GM21737 (cell line): ENCODE data around the gene CFAP45.
A peak's percentile ranks its signal among the peaks of the same experiment; 100 is the strongest.
"Not testable (repeated sequence)": the region's sequence is repeated elsewhere in the genome, so short reads cannot be mapped to it uniquely, and the experiment has no call there.

Source experiments
- ATAC-seq: cut with Tn5 transposase; IDR thresholded peaks from one replicate; pipeline ENCODE4 v1.9.1; 2021; ENCODE audit warnings: mild to moderate bottlenecking, moderate library complexity; ENCODE audit not compliant: unreplicated experiment

Gene CFAP45

DNA sequence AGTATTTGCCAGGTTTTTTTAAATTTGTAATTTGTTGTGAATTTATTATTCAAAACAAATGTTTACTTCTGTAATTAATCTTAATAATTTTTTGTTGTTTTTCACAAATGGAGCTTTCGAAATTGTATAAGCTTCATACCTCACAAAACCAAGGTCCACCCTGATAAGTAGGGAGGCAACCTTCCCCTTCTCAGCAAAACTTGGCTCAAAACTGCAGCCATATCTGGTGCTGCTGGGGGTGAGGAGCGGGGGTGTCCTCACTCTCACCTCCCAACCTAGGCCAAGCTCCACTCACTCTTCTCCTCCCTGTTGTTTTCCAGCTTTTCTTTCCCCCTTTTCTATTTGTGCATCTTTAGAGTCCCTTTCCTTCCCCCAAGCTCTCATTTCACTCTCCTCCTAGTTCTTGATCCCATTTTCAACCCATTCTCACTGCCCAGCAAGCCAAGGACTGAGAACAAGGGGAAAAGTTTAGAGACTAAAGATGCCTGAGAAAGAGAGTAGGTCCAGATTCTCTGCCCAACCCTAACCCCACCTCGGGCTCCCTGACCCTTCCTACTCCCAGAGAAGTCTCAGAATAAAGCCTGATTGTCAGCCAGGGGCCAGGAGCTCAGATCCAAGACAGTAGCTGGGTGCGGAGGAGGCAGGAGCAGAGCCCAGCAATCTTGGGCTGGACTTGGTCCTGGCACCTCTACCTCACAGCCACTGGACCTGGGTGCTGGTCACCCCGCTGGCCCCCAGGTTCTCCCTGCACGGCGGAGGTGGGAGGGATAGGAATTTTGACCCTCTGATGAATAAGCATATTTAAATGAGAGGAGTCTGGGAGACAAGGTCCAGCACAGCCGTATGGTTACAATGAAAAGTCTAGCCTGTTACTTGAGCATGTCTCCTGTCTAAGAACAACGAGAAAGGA lies 8.3 kb upstream of the CFAP45 start:
- no peak for ATAC-seq

GRCh38 chr1:159906960-159907359 lies 7.0 kb upstream of the CFAP45 start:
- no peak for ATAC-seq

DNA sequence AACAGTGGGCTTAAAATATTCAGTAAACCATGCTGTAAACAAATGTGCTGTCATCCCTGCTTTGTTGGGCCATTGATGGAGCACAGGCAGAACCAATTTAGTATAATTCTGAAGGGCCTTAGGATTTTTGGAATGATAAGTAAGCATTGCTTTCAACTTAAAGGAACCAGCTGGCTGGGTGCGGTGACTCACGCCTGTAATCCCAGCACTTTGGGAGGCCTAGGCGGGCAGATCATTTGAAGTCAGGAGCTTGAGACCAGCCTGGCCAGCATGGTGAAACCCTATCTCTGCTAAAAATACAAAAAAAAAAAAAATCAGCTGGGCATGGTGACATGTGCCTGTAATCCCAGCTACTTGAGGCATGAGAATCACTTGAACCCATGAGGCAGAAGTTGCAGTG lies 4.1 kb upstream of the CFAP45 start:
- not testable (repeated sequence) for ATAC-seq

GRCh38 chr1:159902541-159902940 lies 2.6 kb upstream of the CFAP45 start:
- no peak for ATAC-seq

- ATAC-seq, result no peak
These were observed 893 bp upstream of the CFAP45 start for GRCh38 chr1:159900755-159901360.

DNA sequence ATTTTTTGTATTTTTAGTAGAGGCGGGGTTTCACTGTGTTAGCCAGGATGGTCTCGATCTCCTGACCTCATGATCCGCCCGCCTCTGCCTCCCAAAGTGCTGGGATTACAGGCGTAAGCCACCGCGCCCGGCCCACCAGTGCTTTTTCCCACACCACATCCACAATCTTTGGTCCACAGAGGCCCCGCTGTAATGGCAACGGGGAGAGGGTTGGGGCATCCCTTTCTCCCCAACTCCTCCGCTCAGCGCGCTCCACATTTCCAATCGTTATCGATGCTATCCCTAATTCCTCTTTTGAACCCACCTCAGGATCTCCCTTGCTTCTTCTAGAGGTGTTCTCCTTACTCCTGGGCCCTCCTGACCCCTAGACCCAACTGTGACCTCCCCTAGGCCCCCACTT lies 331 bp downstream of the CFAP45 start:
- not testable (repeated sequence) for ATAC-seq

DNA sequence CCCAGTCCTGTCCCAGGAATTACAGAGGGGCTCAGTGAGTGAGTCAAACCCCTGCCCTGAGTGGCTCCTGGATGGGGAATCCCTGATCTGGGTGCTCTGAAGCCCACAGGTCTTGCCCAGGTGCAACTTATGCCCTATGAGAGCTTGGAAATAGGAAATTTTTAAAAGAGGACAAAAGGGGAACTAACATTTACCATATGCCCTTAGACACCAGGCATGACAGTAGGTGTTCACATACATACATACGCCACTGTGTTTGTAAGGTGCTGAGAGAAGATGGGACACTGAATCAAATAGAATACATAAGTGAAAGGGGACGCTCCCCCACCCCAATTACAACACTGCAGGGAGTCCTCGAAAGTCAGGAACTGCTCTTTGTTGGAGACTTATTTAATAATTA lies 1.4 kb downstream of the CFAP45 start:
- ATAC-seq, result no peak

GRCh38 chr1:159897962-159898361 lies 2.0 kb downstream of the CFAP45 start:
- no peak for ATAC-seq

DNA sequence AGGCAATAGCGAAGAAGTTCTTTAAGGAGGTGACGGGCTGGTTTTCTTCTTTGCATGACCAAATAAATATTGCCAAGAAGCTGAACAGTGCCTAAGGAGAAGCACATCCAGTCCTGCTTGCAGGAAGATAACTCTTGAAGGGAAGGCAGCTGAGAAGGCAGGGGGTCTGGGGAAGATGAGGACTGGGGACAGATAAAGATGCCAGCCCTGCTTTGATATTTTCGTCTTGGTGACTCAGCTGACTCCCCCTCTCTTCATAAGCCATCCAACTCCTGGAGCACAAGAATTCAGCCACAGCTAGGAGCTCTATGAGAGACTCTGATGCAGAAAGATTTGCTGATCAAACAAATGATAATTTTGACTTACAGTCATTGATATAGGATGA lies 3.4 kb downstream of the CFAP45 start:
- ATAC-seq, result no peak

GRCh38 chr1:159895836-159896545 lies 4.0 kb downstream of the CFAP45 start:
- no peak for ATAC-seq

DNA sequence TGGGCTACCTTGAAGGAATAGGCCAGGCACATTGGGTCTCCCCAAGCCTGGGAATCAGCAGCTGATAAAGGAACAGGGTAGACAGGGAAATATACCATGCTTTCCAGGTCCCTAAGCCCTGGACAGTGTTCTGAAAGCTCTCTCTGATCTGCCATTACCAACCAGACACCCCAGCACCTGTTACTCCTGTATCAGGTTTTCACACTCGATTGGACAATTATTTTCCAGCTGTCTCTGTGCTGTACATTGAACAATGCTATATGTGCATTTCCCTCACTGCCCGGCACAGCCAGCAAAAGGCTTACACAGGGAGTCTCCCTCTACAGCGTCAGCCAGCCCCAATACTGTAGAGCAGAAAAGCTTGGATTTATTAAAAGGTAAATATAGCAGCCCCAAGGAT lies 4.7 kb downstream of the CFAP45 start:
- no peak for ATAC-seq

DNA sequence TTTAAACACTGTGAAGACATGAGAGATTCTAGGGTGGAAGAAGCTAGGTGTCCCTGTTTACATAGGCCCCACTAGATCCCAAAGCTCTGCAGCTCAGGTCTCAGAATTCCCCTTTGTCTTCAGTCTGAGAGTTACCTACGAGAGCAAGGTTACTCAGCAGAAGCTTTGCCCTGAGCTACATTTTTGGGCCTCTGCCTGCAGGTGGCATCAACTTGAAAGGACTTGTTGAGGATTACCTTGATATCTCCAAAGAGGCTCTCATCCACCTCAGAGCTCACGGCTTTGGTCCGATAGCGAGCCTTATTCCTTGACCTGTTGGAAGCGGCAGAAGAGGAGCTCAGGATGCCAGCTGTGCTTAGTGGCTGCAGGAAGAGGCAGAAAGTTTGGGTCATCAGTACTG lies 7.0 kb downstream of the CFAP45 start:
- ATAC-seq, result no peak

- ATAC-seq, result peak; percentile 76
These were observed 8.4 kb downstream of the CFAP45 start for GRCh38 chr1:159891275-159892157.

GRCh38 chr1:159890390-159890789 lies 9.6 kb downstream of the CFAP45 start:
- ATAC-seq, result no peak

DNA sequence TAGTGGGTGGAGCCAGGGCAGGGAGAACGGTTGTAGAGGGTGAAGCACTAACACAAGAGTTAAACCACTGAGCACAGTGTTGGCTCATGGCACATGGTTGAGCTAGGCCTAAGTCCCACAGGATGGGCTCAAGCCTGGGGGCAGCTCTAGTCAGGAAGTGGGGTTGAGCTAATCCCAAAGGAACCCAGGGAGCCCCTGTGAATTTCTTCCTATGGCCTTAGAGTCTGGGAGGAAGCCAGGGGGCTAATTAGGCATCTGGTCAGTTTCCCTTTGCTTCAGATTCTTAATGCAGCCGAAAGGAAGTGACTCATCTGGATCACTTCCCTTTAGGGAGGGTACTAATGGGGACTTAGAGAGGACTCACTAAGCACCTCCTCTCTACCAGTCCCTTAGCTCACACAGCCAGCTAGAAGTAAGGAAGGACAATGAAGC lies 10.1 kb downstream of the CFAP45 start:
- peak; percentile 79 for ATAC-seq

GRCh38 chr1:159889202-159889601 lies 10.8 kb downstream of the CFAP45 start:
- no peak for ATAC-seq

DNA sequence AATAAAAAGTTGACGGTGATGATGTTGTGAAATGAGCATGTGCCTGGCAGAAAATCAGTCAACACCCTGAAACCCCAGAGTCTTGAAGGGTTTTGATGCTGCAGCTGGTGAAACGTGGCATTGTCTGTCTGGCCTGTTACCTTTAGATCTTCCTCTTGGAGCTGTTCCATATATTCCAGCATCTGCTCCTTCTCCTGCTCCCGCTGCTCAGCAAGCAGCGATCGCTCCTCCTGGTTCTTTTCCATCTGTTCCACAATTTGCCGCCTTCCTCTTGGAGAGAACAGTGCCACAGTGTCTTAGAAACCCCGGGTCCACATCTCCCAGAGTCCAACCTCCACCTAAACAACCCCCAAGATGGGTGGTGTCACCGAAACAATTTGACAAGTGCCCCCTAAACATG lies 15.7 kb downstream of the CFAP45 start:
- ATAC-seq, result no peak

- ATAC-seq, result no peak
These were observed 16.8 kb downstream of the CFAP45 start for GRCh38 chr1:159883134-159883533.

GRCh38 chr1:159882527-159882862 lies 17.5 kb downstream of the CFAP45 start:
- no peak for ATAC-seq

DNA sequence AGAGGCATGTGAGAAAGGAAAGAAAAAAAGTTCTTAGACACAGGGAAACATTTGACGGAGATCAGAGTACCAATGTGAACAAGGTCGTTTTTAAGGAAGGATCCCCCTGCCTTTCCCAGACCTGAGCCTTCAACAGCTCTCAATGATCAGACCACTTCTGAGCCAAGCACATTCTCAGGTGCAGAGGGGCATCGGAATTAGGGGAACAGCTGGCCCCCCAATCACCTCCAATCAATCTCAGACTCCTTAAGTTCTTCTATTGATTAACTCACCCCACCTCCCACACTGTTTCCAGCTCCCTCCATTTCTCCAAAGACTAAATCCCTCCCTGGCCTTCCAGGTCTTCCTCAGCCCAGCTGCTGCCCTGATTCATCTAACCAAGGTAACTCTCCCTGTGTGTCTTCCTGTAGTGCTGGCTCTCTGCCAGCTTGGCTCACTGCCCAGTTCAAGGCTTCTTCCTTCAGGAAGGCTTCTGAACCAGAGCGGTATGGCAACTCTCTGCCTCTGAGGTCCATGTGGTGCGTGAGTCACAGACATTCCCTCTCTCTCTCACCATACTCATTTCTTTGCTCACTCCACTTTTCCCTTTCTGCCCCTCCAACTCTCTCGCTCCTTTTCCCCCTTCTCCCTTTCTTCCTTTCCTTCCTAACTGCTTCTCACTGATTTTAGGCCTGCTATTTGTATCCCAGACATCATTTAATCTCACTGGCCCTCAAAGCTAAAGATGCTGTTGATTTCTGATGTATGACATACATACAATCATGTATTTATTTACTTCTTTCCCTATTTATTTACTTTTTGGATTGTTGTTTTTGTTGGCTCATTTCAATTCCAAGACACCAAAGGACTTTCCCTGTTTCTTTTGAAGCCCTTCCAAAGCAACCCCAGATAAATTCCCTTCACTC lies 18.1 kb downstream of the CFAP45 start:
- ATAC-seq, result no peak
